Fibroblast of pulmonary artery (primary cell): ENCODE data around the gene COL4A1.

Source experiments
- DNase-seq: peaks from one replicate; pipeline ENCODE4 v3.0.0-alpha.2; 2010; ENCODE audit warnings: low read depth
- H3K4me3 ChIP-seq: replicated peaks from 2 replicates; pipeline ENCODE4 v1.5.1; 2011; ENCODE audit warnings: low read depth, mild to moderate bottlenecking, control low read depth, low read length, moderate library complexity
- TF ChIP-seq, protein P1 (sequence below): IDR thresholded peaks from 2 replicates; pipeline ENCODE4 v1.5.1; 2011; ENCODE audit warnings: mild to moderate bottlenecking, control low read depth, low read length, inconsistent platforms; ENCODE audit errors: missing control alignments

Gene COL4A1

DNA sequence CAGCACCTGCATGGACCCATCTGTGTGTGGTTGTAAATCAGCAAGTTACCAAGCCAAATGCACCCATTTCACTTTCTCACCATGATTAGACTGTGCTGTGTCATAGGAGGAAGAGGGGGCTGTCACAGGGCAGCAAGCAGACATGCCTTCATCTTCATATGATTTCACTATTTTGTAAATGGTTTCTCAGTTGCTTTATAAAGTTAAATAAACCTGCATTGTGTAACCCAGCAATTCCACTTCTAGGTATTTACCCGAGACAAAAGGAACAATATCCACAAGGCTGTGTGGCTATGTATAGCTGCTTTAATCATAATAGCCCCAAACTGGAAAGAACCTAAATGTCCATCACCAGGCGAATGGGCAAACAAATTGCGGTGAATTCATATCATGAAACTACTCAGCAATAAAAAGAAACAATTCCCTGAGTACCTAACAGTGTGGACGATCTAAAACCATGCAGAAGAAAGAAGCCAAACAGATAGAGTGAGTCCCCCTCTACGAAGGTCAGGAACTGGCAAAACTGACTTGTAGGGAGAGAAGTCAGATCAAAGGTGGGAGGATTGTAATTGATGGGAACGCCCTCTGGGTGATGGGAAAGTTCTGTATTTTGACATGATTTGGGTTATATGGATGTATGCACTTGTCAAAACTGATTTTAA lies 185.4 kb downstream of the COL4A1 start:
- DNase-seq = no peak
- TF ChIP-seq, protein P1, sequence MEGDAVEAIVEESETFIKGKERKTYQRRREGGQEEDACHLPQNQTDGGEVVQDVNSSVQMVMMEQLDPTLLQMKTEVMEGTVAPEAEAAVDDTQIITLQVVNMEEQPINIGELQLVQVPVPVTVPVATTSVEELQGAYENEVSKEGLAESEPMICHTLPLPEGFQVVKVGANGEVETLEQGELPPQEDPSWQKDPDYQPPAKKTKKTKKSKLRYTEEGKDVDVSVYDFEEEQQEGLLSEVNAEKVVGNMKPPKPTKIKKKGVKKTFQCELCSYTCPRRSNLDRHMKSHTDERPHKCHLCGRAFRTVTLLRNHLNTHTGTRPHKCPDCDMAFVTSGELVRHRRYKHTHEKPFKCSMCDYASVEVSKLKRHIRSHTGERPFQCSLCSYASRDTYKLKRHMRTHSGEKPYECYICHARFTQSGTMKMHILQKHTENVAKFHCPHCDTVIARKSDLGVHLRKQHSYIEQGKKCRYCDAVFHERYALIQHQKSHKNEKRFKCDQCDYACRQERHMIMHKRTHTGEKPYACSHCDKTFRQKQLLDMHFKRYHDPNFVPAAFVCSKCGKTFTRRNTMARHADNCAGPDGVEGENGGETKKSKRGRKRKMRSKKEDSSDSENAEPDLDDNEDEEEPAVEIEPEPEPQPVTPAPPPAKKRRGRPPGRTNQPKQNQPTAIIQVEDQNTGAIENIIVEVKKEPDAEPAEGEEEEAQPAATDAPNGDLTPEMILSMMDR = no peak
- H3K4me3 ChIP-seq = no peak overlapping the region

DNA sequence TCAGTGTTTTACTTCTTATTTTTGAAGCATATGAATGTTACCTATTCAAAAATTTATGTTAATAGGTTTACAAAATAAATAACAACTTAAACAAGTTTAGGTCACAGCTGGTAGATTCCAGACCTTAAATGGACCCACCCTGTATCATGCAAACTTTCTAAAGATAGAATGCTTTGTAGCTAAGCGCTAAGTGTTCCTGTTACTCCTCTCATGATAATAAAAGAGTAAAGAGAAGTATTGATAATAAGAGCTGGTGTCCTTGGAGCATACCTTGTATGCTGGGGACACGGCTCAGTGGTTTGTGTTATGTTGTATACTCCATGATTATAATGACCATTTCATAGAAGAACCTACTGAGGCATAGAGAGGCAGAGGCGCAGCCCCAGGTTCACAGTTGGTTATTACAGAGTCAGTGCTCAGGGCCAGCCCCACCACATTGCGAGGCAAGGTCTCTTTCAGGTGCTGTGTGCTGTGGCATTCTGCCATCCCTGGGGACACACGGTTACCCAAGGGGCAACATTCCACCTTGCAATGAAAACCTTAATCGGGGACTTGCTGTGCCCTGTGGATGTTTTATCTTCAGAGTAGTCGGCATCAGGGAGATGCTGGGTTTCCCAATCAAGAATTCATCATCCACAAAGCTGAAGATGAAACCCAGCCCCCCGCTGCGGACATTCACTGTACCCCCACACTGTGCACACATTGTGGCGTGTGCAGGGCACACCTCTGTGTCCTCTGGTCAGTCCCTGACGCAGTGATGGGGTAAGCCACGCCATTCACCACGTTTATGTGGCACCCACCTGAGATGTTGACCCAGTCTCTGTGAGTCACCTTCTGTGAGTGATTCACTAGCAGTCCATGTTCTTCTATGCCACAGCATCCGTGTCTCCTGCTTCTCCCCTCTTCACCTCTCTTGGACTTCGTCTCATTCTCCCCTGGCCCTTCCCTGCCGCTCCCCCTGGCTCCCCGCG lies 186.7 kb downstream of the COL4A1 start:
- TF ChIP-seq, protein P1 = no peak
- H3K4me3 ChIP-seq = no peak overlapping the region

DNA sequence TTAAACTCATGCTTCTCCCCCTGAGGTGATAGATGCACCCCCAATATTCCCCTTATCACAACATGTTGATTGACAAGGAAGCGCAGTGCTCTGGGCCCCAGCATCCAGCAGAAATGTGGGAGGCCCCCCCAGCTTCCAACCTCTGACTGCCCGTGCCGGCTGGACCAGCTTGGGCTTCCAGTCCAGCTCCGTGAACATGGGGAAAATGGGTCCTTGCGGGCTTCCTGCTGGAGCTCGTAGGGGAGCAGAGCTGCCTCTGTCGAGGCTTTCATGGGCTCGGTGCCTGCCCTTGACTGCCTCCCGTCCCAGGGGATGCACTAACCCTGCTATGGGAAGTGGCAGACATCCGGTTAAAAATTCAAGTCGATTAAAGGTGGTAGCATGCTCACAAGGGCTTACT lies 188.9 kb downstream of the COL4A1 start:
- no peak for DNase-seq
- H3K4me3 ChIP-seq = no peak overlapping the region
- TF ChIP-seq, protein P1 = no peak

More for the DNA sequence above, 186.7 kb downstream of the COL4A1 start:
- DNase-seq = no peak

DNA sequence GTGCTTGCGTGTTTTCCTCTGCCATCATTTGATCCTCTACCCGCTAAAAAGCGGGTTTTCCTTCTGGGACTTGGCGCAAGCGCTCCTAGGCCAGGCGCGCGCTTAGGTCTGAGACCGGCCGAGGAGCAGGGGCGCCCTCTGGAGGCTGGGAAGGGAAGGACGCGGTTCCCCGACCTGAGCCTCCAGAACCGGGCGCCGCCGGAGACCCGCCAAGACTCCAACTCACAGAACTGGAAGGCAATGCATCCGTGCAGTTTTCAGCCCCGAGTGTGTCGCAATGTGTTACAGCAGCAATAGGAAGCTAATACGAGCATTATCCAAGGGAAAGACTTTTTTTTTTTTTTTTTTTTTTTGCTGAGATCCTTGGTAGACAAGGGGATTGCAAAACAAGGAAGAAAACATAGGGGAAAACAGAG lies 190.9 kb downstream of the COL4A1 start:
- DNase-seq = peak; percentile 91
- TF ChIP-seq, protein P1 = peak; percentile 74
- no peak overlapping the region for H3K4me3 ChIP-seq

DNA sequence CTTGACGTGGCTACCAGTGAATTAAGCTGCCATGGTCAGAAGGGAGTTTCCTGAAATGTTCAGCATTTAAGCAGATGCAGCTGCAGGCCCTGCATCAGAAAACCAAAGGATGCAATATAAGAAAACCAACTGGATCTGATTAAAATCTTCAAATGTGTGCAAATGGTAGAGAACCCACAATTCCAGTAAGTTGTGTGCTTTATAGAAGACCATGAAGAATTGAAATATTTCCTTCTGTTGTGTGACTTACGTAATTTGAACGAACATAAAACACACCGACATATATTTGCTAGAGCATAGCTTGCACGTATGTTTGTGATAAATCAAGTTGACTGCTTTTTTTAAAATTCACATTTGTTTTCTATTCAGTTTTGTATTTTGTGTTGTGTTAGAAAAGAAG lies 191.4 kb downstream of the COL4A1 start:
- no peak for DNase-seq
- TF ChIP-seq, protein P1 = no peak
- H3K4me3 ChIP-seq = no peak overlapping the region

DNA sequence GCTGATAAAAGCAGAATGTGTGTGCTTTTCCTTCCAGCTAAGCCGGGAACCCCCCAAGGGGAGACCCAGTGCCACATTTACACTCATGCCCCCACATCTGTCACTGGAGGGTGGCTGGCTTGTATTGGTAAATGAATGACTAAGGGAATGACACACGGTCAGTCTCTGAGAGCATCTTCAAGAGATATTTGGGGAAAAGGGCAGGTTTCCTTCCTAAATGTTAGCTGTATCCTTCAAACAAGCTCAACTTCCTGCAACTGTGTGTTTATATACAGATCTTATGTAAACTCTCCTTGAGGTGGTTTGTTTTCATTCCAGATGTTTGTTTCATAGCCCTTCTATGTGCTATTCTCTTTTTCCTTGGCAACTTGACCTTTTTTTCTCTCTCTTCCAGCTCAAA lies 192.6 kb downstream of the COL4A1 start:
- no peak overlapping the region for H3K4me3 ChIP-seq
- no peak for DNase-seq
- TF ChIP-seq, protein P1 = no peak
